GM12878 (cell line): ENCODE measurements around the gene CTXND1. TPM values are rescaled to one million over a fixed set of nuclear protein-coding genes. Genes with fewer than 3 reads are reported as not detected.
A peak's percentile ranks its signal among the peaks of the same experiment; 100 is the strongest.

Source experiments
- ASH2L ChIP-seq: fragments of 300-600, 200-600 bp; sonication (generic); IDR thresholded peaks from 2 replicates; pipeline ENCODE4 v1.6.1; 2017; ENCODE audit warnings: low read depth, mild to moderate bottlenecking, borderline replicate concordance
- ATF7 ChIP-seq: fragments of 450-650 bp; IDR thresholded peaks from 2 replicates; pipeline ENCODE4 v1.6.1; 2016; ENCODE audit warnings: low read depth, mild to moderate bottlenecking
- BCL11A ChIP-seq: IDR thresholded peaks from 2 replicates; pipeline ENCODE4 v1.6.1; 2011; ENCODE audit warnings: low read depth, low read length
- BHLHE40 ChIP-seq, 2 experiments: fragments of 450-650 bp in 1 of 2; IDR thresholded peaks; 2 replicates each; pipeline ENCODE4 v1.6.1; 2011 to 2017; ENCODE audit warnings: low read depth in 2 of 2, borderline replicate concordance in 1 of 2, improper control_type of control experiment in 1 of 2, low read length in 1 of 2, mild to moderate bottlenecking in 1 of 2
- CBX3 ChIP-seq: fragments of 200-600 bp; sonication (generic); IDR thresholded peaks from 2 replicates; pipeline ENCODE4 v1.6.1; 2016; ENCODE audit warnings: low read depth, borderline replicate concordance
- HDAC2 ChIP-seq: fragments of 200-600 bp; sonication (generic); IDR thresholded peaks from 2 replicates; pipeline ENCODE4 v1.6.1; 2017
- IRF4 ChIP-seq: IDR thresholded peaks from 2 replicates; pipeline ENCODE4 v1.6.1; 2011; ENCODE audit warnings: low read depth, low read length
- KDM1A ChIP-seq: fragments of 200-600 bp; sonication (generic); IDR thresholded peaks from 2 replicates; pipeline ENCODE4 v1.6.1; 2016; ENCODE audit warnings: borderline replicate concordance
- MEF2A ChIP-seq: IDR thresholded peaks from 2 replicates; pipeline ENCODE4 v1.6.1; 2011; ENCODE audit warnings: low read depth, mild to moderate bottlenecking, low read length, moderate library complexity; ENCODE audit not compliant: insufficient read depth
- MTA2 ChIP-seq: fragments of 450-650 bp; IDR thresholded peaks from 2 replicates; pipeline ENCODE4 v1.6.1; 2016; ENCODE audit warnings: low read depth, mild to moderate bottlenecking, moderate library complexity
- MTA3 ChIP-seq: IDR thresholded peaks from 2 replicates; pipeline ENCODE4 v1.6.1; 2012; ENCODE audit warnings: low read length, inconsistent platforms, borderline replicate concordance
- NBN ChIP-seq: fragments of 450-650 bp; IDR thresholded peaks from 2 replicates; pipeline ENCODE4 v1.6.1; 2016
- NFIC ChIP-seq: IDR thresholded peaks from 2 replicates; pipeline ENCODE4 v1.6.1; 2012; ENCODE audit warnings: low read depth, mild to moderate bottlenecking, inconsistent platforms, low read length, moderate library complexity
- NFYA ChIP-seq: IDR thresholded peaks from 2 replicates; pipeline ENCODE4 v1.6.1; 2011; ENCODE audit warnings: low read depth, mild to moderate bottlenecking, low read length, improper control_type of control experiment, borderline replicate concordance
- PBX3 ChIP-seq: IDR thresholded peaks from 2 replicates; pipeline ENCODE4 v1.6.1; 2011; ENCODE audit warnings: mild to moderate bottlenecking, low read depth, low read length, moderate library complexity; ENCODE audit not compliant: insufficient replicate concordance
- POU2F2 ChIP-seq: IDR thresholded peaks from 3 replicates; pipeline ENCODE4 v1.6.1; 2011; ENCODE audit warnings: low read depth, mild to moderate bottlenecking, low read length, borderline replicate concordance
- RUNX3 ChIP-seq: IDR thresholded peaks from 2 replicates; pipeline ENCODE4 v1.6.1; 2012; ENCODE audit warnings: low read length, inconsistent platforms
- SMAD1 ChIP-seq: fragments of 450-650 bp; IDR thresholded peaks from 2 replicates; pipeline ENCODE4 v1.6.1; 2018; ENCODE audit warnings: mild to moderate bottlenecking, low read depth; ENCODE audit not compliant: partially characterized antibody
- SMC3 ChIP-seq: IDR thresholded peaks from 2 replicates; pipeline ENCODE4 v1.6.1; 2011; ENCODE audit warnings: low read length, improper control_type of control experiment, borderline replicate concordance
- WRNIP1 ChIP-seq: IDR thresholded peaks from 2 replicates; pipeline ENCODE4 v1.6.1; 2011; ENCODE audit warnings: low read depth, low read length, improper control_type of control experiment, borderline replicate concordance
- ZBTB40 ChIP-seq: fragments of 450-650 bp; IDR thresholded peaks from 2 replicates; pipeline ENCODE4 v1.6.1; 2016; ENCODE audit warnings: mild to moderate bottlenecking, moderate library complexity, borderline replicate concordance
- ZNF207 ChIP-seq: fragments of 450-650 bp; IDR thresholded peaks from 2 replicates; pipeline ENCODE4 v1.6.1; 2014; ENCODE audit warnings: antibody characterized with exemption, mild to moderate bottlenecking, borderline replicate concordance
- ZNF24 ChIP-seq: fragments of 450-650 bp; IDR thresholded peaks from 2 replicates; pipeline ENCODE4 v1.6.1; 2017; ENCODE audit warnings: antibody characterized with exemption, mild to moderate bottlenecking
- ZNF622 ChIP-seq: fragments of 450-650 bp; IDR thresholded peaks from 2 replicates; pipeline ENCODE4 v1.6.1; 2017; ENCODE audit warnings: mild to moderate bottlenecking, inconsistent platforms
- polyA plus RNA-seq, 11 experiments: library from polyadenylated mRNA; depleted of rRNA in 4 of 11; unstranded in 6 of 11; stranded (reverse) in 5 of 11; fragments of >200 nt; fragmentation: Nextera tagmentation in 4 of 11; fragmentation: Illumina TruSeq in 1 of 11; extraction: Ambion mirVana in 4 of 11; extraction: Trizol in 1 of 11; gene quantifications; 1 replicate in 1 of 11; 2 replicates in 10 of 11; pipeline versions ENCODE4 v1.2.1 to v1.2.3, GENCODE V29; 2011 to 2016; ENCODE audit warnings: inconsistent platforms in 2 of 11, missing spikeins in 2 of 11, low read depth in 1 of 11
- total RNA-seq, 4 experiments: library from RNA; depleted of rRNA in 3 of 4; stranded (reverse); fragments of >200 nt in 3 of 4; fragmentation: Illumina TruSeq in 1 of 4; extraction: Trizol in 1 of 4; gene quantifications; 2 replicates each; pipeline versions ENCODE4 v1.2.1 to v1.2.3, GENCODE V29; 2013 to 2021
- TF ChIP-seq, protein P1 (sequence below): IDR thresholded peaks from 2 replicates; pipeline ENCODE4 v1.6.1; 2011; ENCODE audit warnings: low read depth, low read length, improper control_type of control experiment, borderline replicate concordance

The CTXND1 gene
- total and polyA plus RNA-seq, 10 of the 15 experiments (the other 5 are each of a cell fraction or from before 2014, with no cell fraction given) = under 0.01 to 0.03 (median 0.02) TPM; not detected in 7

GRCh38 chr15:80210611-80211573, 41.1 kb downstream of the CTXND1 start (continued):
- TF ChIP-seq ZBTB40 (no peak), ZNF24 (no peak), ASH2L (no peak), SMAD1 (no peak), SMC3 (no peak), NBN (no peak), ZNF207 (no peak), BHLHE40 (IDR thresholded peaks at IDR 0.05; ENCODE audit: borderline replicate concordance in 1 of 2, low read depth in 2 of 2, low read length in 1 of 2) (peak; percentile 12 to 32; a peak in 1 of 4 replicates), WRNIP1 (no peak), MTA3 (no peak), MTA2 (0 out of 2 replicates have a peak, but pooled peaks have one; percentile 19), ATF7 (peak; percentile 48; the same call in 1 of the 2 replicates), KDM1A (no peak), POU2F2 (no peak), NFIC (no peak), PBX3 (peak; percentile 69), RUNX3 (no peak), HDAC2 (no peak), MEF2A (peak; percentile 87; the same call in 1 of the 2 replicates), ZNF622 (no peak), CBX3 (no peak), IRF4 (no peak), NFYA (no peak), BCL11A (0 out of 2 replicates have a peak, but pooled peaks have one; percentile 11)
- TF ChIP-seq, protein P1, sequence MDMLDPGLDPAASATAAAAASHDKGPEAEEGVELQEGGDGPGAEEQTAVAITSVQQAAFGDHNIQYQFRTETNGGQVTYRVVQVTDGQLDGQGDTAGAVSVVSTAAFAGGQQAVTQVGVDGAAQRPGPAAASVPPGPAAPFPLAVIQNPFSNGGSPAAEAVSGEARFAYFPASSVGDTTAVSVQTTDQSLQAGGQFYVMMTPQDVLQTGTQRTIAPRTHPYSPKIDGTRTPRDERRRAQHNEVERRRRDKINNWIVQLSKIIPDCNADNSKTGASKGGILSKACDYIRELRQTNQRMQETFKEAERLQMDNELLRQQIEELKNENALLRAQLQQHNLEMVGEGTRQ = no peak
- TF ChIP-seq, all 136 proteins: peak for 15
